ENCODE results near the gene UPF3A. TPM values are rescaled to one million over a fixed set of nuclear protein-coding genes. Genes with fewer than 3 reads are reported as not detected.

Gene UPF3A
- total and polyA plus RNA-seq, 8 donors: 32.3 to 193 (median 154) TPM

DNA sequence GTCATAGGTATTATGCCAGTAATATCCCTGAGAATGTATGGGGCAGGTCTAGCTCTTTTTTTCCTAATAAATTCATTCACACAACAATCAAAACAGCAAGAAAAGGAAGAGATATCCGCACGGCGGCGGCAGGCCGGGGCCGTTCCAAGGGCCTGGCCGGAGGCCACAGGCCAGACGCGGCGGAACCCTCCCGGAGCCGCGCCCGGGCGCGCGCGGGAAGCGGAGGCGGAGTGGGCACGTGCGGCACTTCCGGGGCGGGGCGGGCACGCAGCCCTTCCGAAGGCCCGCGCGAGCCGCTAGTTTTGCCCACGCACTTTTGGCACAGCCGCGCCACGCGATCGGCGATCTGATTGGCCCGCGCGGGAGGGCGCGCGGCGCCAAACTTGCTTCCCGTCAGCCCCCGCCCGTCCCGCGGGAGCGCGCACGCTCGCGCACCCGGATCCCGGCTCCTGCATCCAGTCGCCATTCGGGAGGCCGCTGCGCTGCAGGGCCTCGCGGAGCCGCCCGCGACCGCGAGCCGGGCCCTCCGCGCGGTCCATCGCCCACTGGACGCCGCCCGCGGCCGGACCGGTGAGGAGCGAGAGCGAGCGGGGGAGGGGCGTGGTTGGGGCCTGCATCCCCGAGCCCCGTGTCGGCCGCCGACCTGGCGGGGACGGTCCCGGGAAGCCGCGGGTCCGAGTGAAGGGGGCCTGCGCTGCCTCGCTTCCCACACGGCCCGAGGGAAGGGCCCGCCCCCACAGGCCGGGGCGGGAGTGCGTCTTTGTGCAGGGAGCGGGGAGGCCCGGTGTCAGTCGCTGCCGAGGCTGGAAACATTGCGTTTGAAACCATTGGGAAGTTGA is 32.9 kb downstream of the UPF3A start, which contains the start of gene CHAMP1:
Gene CHAMP1, plus strand, starts transcription at position 430 of the 839 bp plus-strand sequence. CDS start 9,340 bp downstream, outside the sequence.
- no peaks in the 10 kb centered on the region for H3K27me3 ChIP-seq
- H3K36me3 ChIP-seq: no peaks in the 10 kb centered on the region
- peak within 1 kb of the TSS; percentile 85 to 91 for H3K4me3 ChIP-seq
- no peaks in the 10 kb centered on the region for H3K9me3 ChIP-seq
- ATAC-seq: peak; percentile 94
- TF ChIP-seq, protein P1, sequence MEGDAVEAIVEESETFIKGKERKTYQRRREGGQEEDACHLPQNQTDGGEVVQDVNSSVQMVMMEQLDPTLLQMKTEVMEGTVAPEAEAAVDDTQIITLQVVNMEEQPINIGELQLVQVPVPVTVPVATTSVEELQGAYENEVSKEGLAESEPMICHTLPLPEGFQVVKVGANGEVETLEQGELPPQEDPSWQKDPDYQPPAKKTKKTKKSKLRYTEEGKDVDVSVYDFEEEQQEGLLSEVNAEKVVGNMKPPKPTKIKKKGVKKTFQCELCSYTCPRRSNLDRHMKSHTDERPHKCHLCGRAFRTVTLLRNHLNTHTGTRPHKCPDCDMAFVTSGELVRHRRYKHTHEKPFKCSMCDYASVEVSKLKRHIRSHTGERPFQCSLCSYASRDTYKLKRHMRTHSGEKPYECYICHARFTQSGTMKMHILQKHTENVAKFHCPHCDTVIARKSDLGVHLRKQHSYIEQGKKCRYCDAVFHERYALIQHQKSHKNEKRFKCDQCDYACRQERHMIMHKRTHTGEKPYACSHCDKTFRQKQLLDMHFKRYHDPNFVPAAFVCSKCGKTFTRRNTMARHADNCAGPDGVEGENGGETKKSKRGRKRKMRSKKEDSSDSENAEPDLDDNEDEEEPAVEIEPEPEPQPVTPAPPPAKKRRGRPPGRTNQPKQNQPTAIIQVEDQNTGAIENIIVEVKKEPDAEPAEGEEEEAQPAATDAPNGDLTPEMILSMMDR (IDR thresholded peaks at IDR 0.05): peak in 1 of 2 donors; percentile 7
- H3K4me1 ChIP-seq: peaks cover 9 to 48% of the 10 kb centered on the region in 2 donors
- intact Hi-C loops (cut with DNase I): no loop called here
- DNase-seq: peak; percentile 95 to 98 (median 96)
- H3K27ac ChIP-seq: peak within 1 kb of the TSS; percentile 91 to 94

DNA sequence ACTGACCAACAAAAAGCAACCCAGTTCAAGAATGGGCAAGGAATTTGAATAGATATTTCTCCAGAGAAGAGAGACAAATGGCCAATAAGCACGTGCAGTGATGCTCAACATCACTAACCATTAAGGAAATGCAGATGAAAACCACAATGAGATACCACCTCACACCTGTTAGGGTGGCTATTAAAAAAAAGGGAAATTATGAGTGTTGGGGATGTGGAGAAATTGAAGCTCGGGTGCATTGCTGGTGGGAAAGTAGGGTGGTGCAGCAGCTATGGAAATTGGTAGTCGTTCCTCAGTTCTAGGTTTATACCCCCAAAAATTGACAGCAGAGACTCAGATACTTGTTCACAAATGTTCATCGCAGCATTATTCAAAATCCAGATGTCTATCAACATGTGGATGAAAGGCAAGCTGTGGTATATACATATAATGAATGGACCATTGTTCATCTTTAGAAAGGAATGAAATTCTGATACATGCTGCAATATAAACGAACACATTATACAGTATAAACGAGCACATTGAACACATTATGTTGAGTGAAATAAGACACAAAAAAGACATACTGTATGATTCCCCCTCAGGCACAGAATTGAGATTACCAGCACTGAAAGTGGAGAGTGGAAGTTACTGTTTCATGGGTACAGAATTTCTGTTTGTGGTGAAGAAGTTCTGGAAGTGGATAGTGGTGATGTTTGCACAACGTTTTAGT is 33.8 kb downstream of the UPF3A start:
- DNase-seq: no peak
- TF ChIP-seq, protein P1 (IDR thresholded peaks at IDR 0.05): no peak
- intact Hi-C loops (cut with DNase I): no loop called here

DNA sequence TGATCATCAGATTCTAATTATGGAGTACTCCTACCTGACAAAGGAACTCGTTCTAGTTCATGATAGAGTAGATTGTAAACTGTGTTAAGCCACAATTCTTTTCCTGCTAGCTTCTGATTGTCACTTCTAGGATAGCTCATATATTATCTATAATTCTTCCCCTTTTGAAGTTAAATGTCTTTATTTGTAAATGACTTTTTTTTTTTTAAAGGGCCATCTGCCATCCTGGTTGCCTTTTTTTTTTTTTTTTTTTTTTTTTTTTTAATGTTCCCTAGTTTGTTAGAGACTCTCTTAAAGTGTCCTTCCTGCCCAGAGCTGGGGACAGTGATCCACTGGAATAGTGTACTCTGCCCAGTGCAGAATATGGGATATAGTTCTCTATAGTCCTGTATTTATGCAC is 37.2 kb downstream of the UPF3A start:
- Histone ChIP-seq H3K4me1 (peaks cover 9 to 44% of the 10 kb centered on the region in 2 donors), H3K36me3 (peaks cover 0 to 27% of the 10 kb centered on the region in 2 donors), H3K27me3 (no peaks in the 10 kb centered on the region), H3K4me3 (no peak overlapping the region), H3K9me3 (no peaks in the 10 kb centered on the region), H3K27ac (no peak overlapping the region)
- TF ChIP-seq, protein P1 (IDR thresholded peaks at IDR 0.05): no peak
- intact Hi-C loops (cut with DNase I): no loop called here
- ATAC-seq: no peak
- no peak for DNase-seq

More for the DNA sequence above, 33.8 kb downstream of the UPF3A start:
- no peaks in the 10 kb centered on the region for H3K36me3 ChIP-seq
- no peak for ATAC-seq
- H3K4me3 ChIP-seq: peak overlapping the region; percentile 85 to 91
- peaks cover 9 to 50% of the 10 kb centered on the region in 2 donors for H3K4me1 ChIP-seq
- no peaks in the 10 kb centered on the region for H3K9me3 ChIP-seq
- H3K27me3 ChIP-seq: no peaks in the 10 kb centered on the region
- H3K27ac ChIP-seq: peak overlapping the region; percentile 91 to 94

DNA sequence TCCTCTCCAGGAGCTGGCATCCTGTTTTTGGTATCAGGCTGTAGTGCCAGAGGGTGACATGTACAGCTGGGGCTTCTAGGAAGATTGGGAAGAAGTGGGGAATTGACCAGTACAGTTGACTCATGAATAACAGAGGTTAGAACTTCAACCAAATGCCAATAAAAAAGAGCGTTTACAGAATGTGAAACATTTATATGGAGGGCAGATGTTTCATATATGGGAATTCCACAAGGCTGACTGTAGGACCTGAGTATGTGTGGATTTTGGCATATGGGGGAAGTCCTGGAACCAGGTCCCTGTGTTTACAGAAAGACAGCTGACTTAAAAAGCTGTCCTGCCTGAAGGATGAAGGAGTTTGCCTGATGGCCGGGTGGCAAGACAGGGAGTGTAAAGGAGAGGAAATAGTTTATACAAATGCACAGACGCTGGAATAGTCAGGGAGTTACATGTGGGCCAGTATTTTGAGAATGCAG is 38.1 kb downstream of the UPF3A start:
- ATAC-seq (no peak), DNase-seq (no peak)
- Histone ChIP-seq H3K4me3 (no peak overlapping the region), H3K27me3 (no peaks in the 10 kb centered on the region), H3K27ac (no peak overlapping the region), H3K36me3 (peaks cover 0 to 35% of the 10 kb centered on the region in 2 donors), H3K9me3 (no peaks in the 10 kb centered on the region), H3K4me1 (peaks cover 9 to 42% of the 10 kb centered on the region in 2 donors)
- TF ChIP-seq, protein P1 (IDR thresholded peaks at IDR 0.05): no peak
- intact Hi-C loops (cut with DNase I): no loop called here

DNA sequence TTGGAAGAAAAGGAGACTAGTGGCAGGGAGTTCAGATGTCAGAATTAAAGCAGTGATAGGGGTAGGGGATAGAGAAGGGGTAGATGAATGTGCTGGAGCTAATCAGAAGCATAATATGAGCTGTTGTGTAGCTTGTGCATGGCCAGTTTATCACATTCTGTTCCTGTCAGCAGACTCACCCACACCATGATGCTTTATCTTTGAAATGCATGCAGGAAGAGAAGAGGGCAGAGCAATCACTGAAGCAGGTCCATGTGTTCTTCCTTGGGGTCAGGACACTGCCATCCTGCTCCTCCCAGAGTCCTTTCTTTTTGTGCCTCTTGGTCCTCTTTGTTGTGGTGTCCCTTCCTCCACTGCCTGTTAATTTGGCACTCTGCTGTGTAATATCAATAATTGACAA is 38.7 kb downstream of the UPF3A start:
- no peak for ATAC-seq
- Histone ChIP-seq H3K27me3 (no peaks in the 10 kb centered on the region), H3K4me1 (peaks cover 9 to 41% of the 10 kb centered on the region in 2 donors), H3K27ac (no peak overlapping the region), H3K9me3 (no peaks in the 10 kb centered on the region), H3K4me3 (no peak overlapping the region), H3K36me3 (peaks cover 0 to 41% of the 10 kb centered on the region in 2 donors)
- TF ChIP-seq, protein P1 (IDR thresholded peaks at IDR 0.05): no peak
- intact Hi-C loops (cut with DNase I): no loop called here
- DNase-seq: no peak
